Measurements from ENCODE around the gene HVCN1.
"Not testable (repeated sequence)": the region's sequence is repeated elsewhere in the genome, so short reads cannot be mapped to it uniquely, and the experiment has no call there.

HVCN1 gene

DNA sequence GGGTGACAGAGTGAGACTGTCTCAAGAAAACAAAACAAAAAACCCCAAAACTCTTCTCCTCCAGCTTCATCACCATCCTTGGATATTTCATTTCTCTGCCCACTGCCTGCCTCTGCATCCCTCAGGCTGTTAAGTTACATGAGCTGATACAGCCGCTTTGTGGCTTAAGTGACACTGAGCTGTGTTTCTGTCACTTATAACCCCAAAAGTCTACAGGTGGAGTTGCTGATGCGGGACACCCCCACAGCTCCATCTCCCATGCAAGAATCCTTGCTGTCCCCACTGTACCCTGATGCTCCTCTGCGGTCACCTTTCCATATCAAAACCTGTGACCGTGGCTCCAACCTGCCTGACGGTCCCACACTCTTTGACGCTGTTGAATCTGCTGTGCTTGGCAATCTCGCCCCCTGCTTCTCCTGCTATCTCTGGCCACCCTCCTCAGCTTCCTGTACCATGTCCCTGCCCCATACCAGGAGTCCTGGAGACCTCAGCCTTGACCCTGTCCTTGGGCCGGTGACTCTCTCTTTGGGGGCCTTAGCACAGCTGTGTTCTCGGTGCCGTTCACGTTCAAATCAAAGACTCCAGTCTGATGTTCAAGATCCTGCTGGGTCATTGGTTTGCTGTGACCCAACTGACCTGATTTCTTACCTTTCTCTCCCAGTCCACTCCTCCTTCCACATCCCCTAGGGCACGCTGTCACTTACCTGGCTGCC, 20.3 kb downstream of the HVCN1 start:
- Histone ChIP-seq H3K27ac (ENCODE audit: low read depth, low read length, severe bottlenecking) (no peak overlapping the region), H3K36me3 (ENCODE audit: control insufficient read depth, insufficient read depth, low read length) (no peaks in the 10 kb centered on the region), H3K9me3 (ENCODE audit: control insufficient read depth, low read length) (no peaks in the 10 kb centered on the region), H3K4me1 (ENCODE audit: control insufficient read depth, insufficient read depth, low read length, poor library complexity, severe bottlenecking) (no peaks in the 10 kb centered on the region), H3K4me3 (ENCODE audit: extremely low read depth, insufficient read depth, low read length, poor library complexity, severe bottlenecking) (no peak overlapping the region)
- 94 to 95% methylated on average over 12 of the region's 12 CpGs for WGBS, 2 experiments (ENCODE audit: insufficient coverage in 2 of 2)

DNA sequence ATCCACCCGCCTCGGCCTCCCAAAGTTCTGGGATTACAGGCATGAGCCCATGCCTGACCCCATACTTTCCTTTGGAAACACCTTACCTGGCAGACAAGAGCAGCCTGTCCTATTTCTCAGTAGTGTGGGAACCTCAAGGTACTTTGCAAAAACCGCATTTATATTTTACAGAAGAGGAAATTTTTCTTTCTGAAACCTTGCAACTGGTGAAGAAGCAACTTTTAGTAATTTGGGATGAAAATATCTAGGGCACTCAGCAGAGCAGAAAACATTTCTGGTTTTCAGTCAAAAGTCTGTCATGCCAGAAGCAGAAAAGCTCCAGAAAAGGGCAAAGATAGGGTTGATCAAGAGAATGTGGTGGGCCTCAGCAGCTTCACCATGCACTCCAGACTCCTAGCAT, 21.2 kb downstream of the HVCN1 start:
- H3K27ac ChIP-seq (ENCODE audit: low read depth, low read length, severe bottlenecking): no peak overlapping the region
- H3K4me1 ChIP-seq (ENCODE audit: control insufficient read depth, insufficient read depth, low read length, poor library complexity, severe bottlenecking): no peaks in the 10 kb centered on the region
- H3K4me3 ChIP-seq (ENCODE audit: extremely low read depth, insufficient read depth, low read length, poor library complexity, severe bottlenecking): no peak overlapping the region
- H3K36me3 ChIP-seq (ENCODE audit: control insufficient read depth, insufficient read depth, low read length): no peaks in the 10 kb centered on the region
- H3K9me3 ChIP-seq (ENCODE audit: control insufficient read depth, low read length): no peaks in the 10 kb centered on the region
- 87 to 100% methylated on average over 2 to 3 of the region's 3 CpGs for WGBS, 2 experiments (ENCODE audit: insufficient coverage in 2 of 2)

DNA sequence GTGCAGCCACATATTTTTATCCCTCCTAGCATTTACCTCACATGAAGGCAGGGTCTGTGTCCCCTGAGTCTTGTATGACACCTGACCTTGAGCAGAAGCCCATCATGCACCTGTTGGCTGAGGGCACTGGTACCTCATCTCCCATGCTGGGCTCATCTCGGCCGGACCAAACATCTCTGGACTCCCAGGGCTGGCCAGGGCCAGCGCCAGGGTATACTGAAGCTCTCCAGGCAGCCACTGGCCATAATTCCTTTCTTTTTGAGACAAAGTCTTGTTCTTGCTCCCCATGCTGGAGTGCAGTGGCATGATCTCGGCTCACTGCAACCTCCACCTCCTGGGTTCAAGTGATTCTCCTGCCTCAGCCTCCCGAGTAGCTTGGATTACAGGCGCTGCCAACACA, 22.0 kb downstream of the HVCN1 start:
- 93 to 95% methylated on average over 6 of the region's 6 CpGs for WGBS, 2 experiments (ENCODE audit: insufficient coverage in 2 of 2)
- no peak overlapping the region for H3K4me3 ChIP-seq (ENCODE audit: extremely low read depth, insufficient read depth, low read length, poor library complexity, severe bottlenecking)
- H3K36me3 ChIP-seq (ENCODE audit: control insufficient read depth, insufficient read depth, low read length): no peaks in the 10 kb centered on the region
- no peak overlapping the region for H3K27ac ChIP-seq (ENCODE audit: low read depth, low read length, severe bottlenecking)
- no peaks in the 10 kb centered on the region for H3K9me3 ChIP-seq (ENCODE audit: control insufficient read depth, low read length)
- H3K4me1 ChIP-seq (ENCODE audit: control insufficient read depth, insufficient read depth, low read length, poor library complexity, severe bottlenecking): no peaks in the 10 kb centered on the region

DNA sequence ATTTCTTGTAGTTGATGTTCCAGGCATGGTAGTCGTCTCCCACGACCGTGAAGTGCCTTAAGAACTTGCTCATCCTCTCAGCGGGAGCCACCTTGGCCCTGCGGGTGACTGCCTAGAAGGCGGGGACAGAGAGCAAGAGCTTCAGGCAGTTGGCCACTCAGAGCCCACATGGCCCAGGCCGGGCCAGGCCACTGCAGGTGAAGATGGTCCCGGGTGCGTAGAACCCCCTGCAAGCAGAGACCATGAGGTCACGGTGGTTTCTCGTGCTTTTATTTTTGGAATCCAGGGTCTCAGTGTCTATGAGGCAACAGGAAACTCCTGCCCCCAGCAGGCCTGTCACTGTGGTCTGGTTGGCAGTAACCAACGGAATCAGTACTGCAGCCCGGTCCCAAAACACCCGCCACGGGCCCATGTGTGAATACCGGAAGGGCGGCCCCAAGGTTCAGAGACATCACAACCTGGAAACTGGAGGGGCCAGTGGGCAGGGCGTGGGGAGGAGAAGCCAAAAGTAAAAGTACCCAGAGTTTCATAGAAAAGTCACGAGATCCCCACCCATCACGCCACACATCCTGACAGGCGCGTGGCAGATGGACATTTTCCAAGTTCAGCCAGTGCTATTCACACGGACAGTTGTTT, 27.5 kb downstream of the HVCN1 start:
- no peaks in the 10 kb centered on the region for H3K4me1 ChIP-seq (ENCODE audit: control insufficient read depth, insufficient read depth, low read length, poor library complexity, severe bottlenecking)
- H3K9me3 ChIP-seq (ENCODE audit: control insufficient read depth, low read length): no peaks in the 10 kb centered on the region
- H3K27ac ChIP-seq (ENCODE audit: low read depth, low read length, severe bottlenecking): no peak overlapping the region
- no peaks in the 10 kb centered on the region for H3K36me3 ChIP-seq (ENCODE audit: control insufficient read depth, insufficient read depth, low read length)
- no peak overlapping the region for H3K4me3 ChIP-seq (ENCODE audit: extremely low read depth, insufficient read depth, low read length, poor library complexity, severe bottlenecking)
- 86 to 93% methylated on average over 19 of the region's 23 CpGs for WGBS, 2 experiments (ENCODE audit: insufficient coverage in 2 of 2)

GRCh38 chr12:110658878-110659277, 30.0 kb downstream of the HVCN1 start:
- H3K27ac ChIP-seq (ENCODE audit: low read depth, low read length, severe bottlenecking): no peak overlapping the region
- H3K9me3 ChIP-seq (ENCODE audit: control insufficient read depth, low read length): no peaks in the 10 kb centered on the region
- H3K4me3 ChIP-seq (ENCODE audit: extremely low read depth, insufficient read depth, low read length, poor library complexity, severe bottlenecking): no peak overlapping the region
- WGBS, 2 experiments (ENCODE audit: insufficient coverage in 2 of 2): 100% methylated on average over 1 of the region's 3 CpGs; no CpG with 5 or more reads in 1 of the 2 experiments
- no peaks in the 10 kb centered on the region for H3K4me1 ChIP-seq (ENCODE audit: control insufficient read depth, insufficient read depth, low read length, poor library complexity, severe bottlenecking)
- H3K36me3 ChIP-seq (ENCODE audit: control insufficient read depth, insufficient read depth, low read length): no peaks in the 10 kb centered on the region

GRCh38 chr12:110658242-110658641, 30.7 kb downstream of the HVCN1 start:
- 83 to 96% methylated on average over 7 to 9 of the region's 9 CpGs for WGBS, 2 experiments (ENCODE audit: insufficient coverage in 2 of 2)
- H3K27ac ChIP-seq (ENCODE audit: low read depth, low read length, severe bottlenecking): no peak overlapping the region
- H3K9me3 ChIP-seq (ENCODE audit: control insufficient read depth, low read length): no peaks in the 10 kb centered on the region
- no peaks in the 10 kb centered on the region for H3K4me1 ChIP-seq (ENCODE audit: control insufficient read depth, insufficient read depth, low read length, poor library complexity, severe bottlenecking)
- H3K4me3 ChIP-seq (ENCODE audit: extremely low read depth, insufficient read depth, low read length, poor library complexity, severe bottlenecking): no peak overlapping the region
- H3K36me3 ChIP-seq (ENCODE audit: control insufficient read depth, insufficient read depth, low read length): no peaks in the 10 kb centered on the region

DNA sequence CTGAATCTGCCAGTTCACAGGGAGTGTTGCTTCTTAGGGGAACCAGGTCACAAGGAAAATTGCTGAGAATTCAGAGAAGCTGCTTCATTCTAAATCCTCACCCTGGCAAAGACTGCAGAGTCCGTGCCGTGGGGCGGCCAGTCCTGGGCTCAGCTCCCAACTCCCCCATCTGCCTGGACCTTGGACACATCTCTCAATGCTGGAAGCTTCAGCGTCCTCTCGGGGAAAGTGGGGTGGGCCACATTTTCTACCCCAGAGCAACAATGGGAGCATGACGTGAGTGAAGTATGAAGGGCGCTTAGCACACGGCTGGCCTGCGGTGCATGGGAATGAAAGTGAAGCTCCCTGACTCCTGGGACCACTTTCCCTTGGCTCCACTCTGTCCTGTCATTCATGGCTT, 31.2 kb downstream of the HVCN1 start:
- Histone ChIP-seq H3K27ac (ENCODE audit: low read depth, low read length, severe bottlenecking) (no peak overlapping the region), H3K4me3 (ENCODE audit: extremely low read depth, insufficient read depth, low read length, poor library complexity, severe bottlenecking) (no peak overlapping the region), H3K36me3 (ENCODE audit: control insufficient read depth, insufficient read depth, low read length) (no peaks in the 10 kb centered on the region), H3K9me3 (ENCODE audit: control insufficient read depth, low read length) (no peaks in the 10 kb centered on the region), H3K4me1 (ENCODE audit: control insufficient read depth, insufficient read depth, low read length, poor library complexity, severe bottlenecking) (no peaks in the 10 kb centered on the region)
- WGBS, 2 experiments (ENCODE audit: insufficient coverage in 2 of 2): 92 to 97% methylated on average over 6 to 9 of the region's 9 CpGs

DNA sequence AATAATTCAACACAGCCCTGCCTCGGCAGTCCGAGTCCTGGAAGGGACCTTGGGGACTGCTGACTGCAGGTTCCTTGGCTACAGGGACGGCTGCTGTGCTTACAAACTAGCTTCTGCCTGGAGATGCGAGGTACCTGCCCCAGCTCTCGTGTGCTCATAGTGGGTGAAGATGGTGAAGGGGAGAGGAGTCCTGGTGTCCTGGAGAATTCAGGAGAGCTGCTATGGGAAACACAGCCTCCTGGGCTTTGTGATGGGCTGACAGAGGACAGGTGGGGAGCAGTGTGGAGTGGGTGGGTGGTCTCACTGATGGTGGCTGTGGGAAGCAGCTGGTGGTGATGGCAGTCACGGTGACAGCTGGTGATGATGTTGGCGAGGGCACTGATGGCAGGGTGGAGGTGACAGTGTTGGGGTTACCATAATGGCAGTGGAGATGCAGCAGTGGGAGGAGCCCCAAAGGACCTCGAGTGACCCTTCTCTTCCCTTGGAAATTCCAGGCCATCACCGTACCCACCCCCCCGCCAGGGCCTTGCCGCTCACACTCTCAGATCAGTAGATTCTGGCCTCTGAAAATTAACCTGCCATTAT, 32.8 kb downstream of the HVCN1 start:
- H3K36me3 ChIP-seq (ENCODE audit: control insufficient read depth, insufficient read depth, low read length): no peaks in the 10 kb centered on the region
- H3K27ac ChIP-seq (ENCODE audit: low read depth, low read length, severe bottlenecking): no peak overlapping the region
- H3K4me3 ChIP-seq (ENCODE audit: extremely low read depth, insufficient read depth, low read length, poor library complexity, severe bottlenecking): no peak overlapping the region
- no peaks in the 10 kb centered on the region for H3K4me1 ChIP-seq (ENCODE audit: control insufficient read depth, insufficient read depth, low read length, poor library complexity, severe bottlenecking)
- no peaks in the 10 kb centered on the region for H3K9me3 ChIP-seq (ENCODE audit: control insufficient read depth, low read length)
- WGBS, 2 experiments (ENCODE audit: insufficient coverage in 2 of 2): 86 to 92% methylated on average over 6 to 10 of the region's 11 CpGs

DNA sequence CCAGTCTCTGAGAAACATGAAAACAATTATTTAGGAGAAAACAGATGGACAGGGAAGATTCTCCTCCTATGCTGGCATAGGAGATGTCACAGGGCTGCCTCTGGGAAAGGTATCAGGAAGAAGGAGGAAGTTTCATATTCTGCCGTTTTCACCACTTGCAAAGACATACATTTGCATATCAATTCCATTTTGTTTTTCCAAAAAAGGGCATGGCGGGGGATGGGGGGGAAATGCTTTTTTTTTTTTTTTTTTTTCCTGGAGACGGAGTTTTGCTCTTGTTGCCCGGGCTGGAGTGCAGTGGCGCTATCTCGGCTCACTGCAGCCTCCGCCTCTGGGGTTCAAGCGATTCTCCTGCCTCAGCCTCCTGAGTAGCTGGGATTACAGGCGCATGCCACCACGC, 34.7 kb downstream of the HVCN1 start:
- not testable (repeated sequence) for H3K9me3 ChIP-seq (ENCODE audit: control insufficient read depth, low read length); H3K36me3 ChIP-seq (ENCODE audit: control insufficient read depth, insufficient read depth, low read length); H3K4me1 ChIP-seq (ENCODE audit: control insufficient read depth, insufficient read depth, low read length, poor library complexity, severe bottlenecking); H3K4me3 ChIP-seq (ENCODE audit: extremely low read depth, insufficient read depth, low read length, poor library complexity, severe bottlenecking); H3K27ac ChIP-seq (ENCODE audit: low read depth, low read length, severe bottlenecking)
- 83 to 89% methylated on average over 6 to 7 of the region's 10 CpGs for WGBS, 2 experiments (ENCODE audit: insufficient coverage in 2 of 2)

GRCh38 chr12:110649341-110649847, 39.5 kb downstream of the HVCN1 start:
- 80 to 87% methylated on average over 9 to 10 of the region's 11 CpGs for WGBS, 2 experiments (ENCODE audit: insufficient coverage in 2 of 2)
- Histone ChIP-seq H3K9me3 (ENCODE audit: control insufficient read depth, low read length) (no peaks in the 10 kb centered on the region), H3K27ac (ENCODE audit: low read depth, low read length, severe bottlenecking) (no peak overlapping the region), H3K4me1 (ENCODE audit: control insufficient read depth, insufficient read depth, low read length, poor library complexity, severe bottlenecking) (peaks cover 3% of the 10 kb centered on the region), H3K4me3 (ENCODE audit: extremely low read depth, insufficient read depth, low read length, poor library complexity, severe bottlenecking) (no peak overlapping the region), H3K36me3 (ENCODE audit: control insufficient read depth, insufficient read depth, low read length) (no peaks in the 10 kb centered on the region)

- peaks cover 3% of the 10 kb centered on the region for H3K4me1 ChIP-seq (ENCODE audit: control insufficient read depth, insufficient read depth, low read length, poor library complexity, severe bottlenecking)
- WGBS, 2 experiments (ENCODE audit: insufficient coverage in 2 of 2): 90 to 96% methylated on average over 7 of the region's 7 CpGs
Measured at GRCh38 chr12:110647631-110648040, 41.3 kb downstream of the HVCN1 start.

More at GRCh38 chr12:110647631-110648040, 41.3 kb downstream of the HVCN1 start:
- no peaks in the 10 kb centered on the region for H3K9me3 ChIP-seq (ENCODE audit: control insufficient read depth, low read length)
- no peak overlapping the region for H3K4me3 ChIP-seq (ENCODE audit: extremely low read depth, insufficient read depth, low read length, poor library complexity, severe bottlenecking)
- no peaks in the 10 kb centered on the region for H3K36me3 ChIP-seq (ENCODE audit: control insufficient read depth, insufficient read depth, low read length)
- no peak overlapping the region for H3K27ac ChIP-seq (ENCODE audit: low read depth, low read length, severe bottlenecking)

Measured in mesodermal cell (in vitro differentiated cells).